Vagina (tissue), 2 donors: ENCODE measurements around the gene NASP.

Source experiments
- CTCF ChIP-seq, 3 experiments: fragments of 450-650 bp in 2 of 3; fragments of 200-600 bp in 1 of 3; sonication (generic) in 1 of 3; IDR thresholded peaks; one replicate each; pipeline ENCODE4 v1.5.1; 2017 to 2019; ENCODE audit warnings: antibody characterized with exemption in 3 of 3, mild to moderate bottlenecking in 2 of 3, moderate library complexity in 2 of 3
- POLR2A ChIP-seq, 2 donors: fragments of 450-650 bp; IDR thresholded peaks; one replicate each; pipeline ENCODE4 v1.6.1; 2017; ENCODE audit warnings: antibody characterized with exemption in 2 of 2, mild to moderate bottlenecking in 2 of 2, moderate library complexity in 2 of 2
- POLR2AphosphoS5 ChIP-seq, 2 donors: sonication (generic); formaldehyde crosslinking; IDR thresholded peaks; one replicate each; pipeline ENCODE4 v1.9.0; 2017; ENCODE audit warnings: antibody characterized with exemption in 2 of 2, mild to moderate bottlenecking in 2 of 2, low read depth in 1 of 2; ENCODE audit not compliant: insufficient read depth in 1 of 2

DNA sequence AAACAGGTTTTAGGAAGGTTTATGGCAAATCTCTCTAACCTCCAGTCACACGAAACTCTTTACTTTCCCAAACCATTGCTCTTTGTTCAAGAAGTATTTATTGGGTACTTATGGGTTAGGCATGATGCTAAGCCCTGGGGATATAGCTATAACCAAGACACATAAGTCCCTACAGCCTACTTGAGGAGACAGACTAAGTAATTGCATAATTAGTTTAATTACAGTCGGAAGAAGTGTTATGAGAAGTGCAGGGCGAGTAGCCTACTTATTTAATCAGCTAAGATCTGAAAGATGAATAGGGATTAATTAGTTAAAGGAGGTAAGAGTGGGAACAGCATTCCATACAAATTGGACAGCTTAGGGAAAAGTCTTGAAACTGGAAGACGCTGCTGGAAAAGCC lies 13.2 kb upstream of the NASP start:
- TF ChIP-seq POLR2A (IDR thresholded peaks at IDR 0.05): no peak
- TF ChIP-seq CTCF (IDR thresholded peaks at IDR 0.05): no peak
- no peak for TF ChIP-seq POLR2AphosphoS5 (IDR thresholded peaks at IDR 0.05; ENCODE audit: insufficient read depth in 1 of 2, low read depth in 1 of 2)
